ENCODE measurements around the gene LILRB1.
"Not testable (repeated sequence)": the region's sequence is repeated elsewhere in the genome, so short reads cannot be mapped to it uniquely, and the experiment has no call there.

Gene LILRB1

DNA sequence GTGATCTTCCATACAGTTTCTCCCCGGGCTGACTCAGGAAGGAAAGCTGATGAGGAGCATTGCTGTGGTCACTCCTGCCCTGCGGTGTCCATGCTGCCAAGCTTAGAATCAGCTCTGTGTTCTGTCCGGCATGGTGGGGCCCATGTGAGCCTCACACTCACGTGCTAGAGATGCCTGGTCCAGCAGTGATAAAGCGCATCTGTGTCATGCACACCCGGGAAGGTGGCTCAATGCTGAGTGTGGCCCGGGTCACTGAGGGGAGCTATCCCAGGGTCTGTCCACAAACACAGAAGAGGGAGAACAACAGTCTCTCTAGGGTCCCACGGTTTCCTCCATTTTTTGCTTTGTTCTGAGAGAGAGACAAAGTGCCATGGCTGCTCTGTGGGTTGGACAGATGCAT lies 3.5 kb upstream of the LILRB1 start:
- no peak for DNase-seq

- DNase-seq: not testable (repeated sequence)
These were observed 2.4 kb upstream of the LILRB1 start for GRCh38 chr19:54627912-54628311.

DNA sequence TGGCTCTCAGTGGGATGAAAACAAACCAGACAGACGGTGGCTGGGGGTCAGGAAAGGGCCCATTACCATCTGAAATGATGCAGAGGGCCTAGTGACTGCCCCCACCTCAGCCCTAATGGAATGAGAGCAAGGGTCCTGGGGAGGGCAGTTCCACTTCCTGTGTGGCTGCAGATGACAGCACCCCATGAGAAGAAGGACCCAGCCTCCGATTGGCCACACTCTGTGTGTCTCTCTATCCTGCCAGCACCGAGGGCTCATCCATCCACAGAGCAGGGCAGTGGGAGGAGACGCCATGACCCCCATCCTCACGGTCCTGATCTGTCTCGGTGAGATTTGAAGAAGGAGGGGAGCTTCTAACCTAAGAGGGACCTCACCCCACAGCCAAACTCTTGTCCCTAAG lies 498 bp downstream of the LILRB1 start:
- DNase-seq: no peak

DNA sequence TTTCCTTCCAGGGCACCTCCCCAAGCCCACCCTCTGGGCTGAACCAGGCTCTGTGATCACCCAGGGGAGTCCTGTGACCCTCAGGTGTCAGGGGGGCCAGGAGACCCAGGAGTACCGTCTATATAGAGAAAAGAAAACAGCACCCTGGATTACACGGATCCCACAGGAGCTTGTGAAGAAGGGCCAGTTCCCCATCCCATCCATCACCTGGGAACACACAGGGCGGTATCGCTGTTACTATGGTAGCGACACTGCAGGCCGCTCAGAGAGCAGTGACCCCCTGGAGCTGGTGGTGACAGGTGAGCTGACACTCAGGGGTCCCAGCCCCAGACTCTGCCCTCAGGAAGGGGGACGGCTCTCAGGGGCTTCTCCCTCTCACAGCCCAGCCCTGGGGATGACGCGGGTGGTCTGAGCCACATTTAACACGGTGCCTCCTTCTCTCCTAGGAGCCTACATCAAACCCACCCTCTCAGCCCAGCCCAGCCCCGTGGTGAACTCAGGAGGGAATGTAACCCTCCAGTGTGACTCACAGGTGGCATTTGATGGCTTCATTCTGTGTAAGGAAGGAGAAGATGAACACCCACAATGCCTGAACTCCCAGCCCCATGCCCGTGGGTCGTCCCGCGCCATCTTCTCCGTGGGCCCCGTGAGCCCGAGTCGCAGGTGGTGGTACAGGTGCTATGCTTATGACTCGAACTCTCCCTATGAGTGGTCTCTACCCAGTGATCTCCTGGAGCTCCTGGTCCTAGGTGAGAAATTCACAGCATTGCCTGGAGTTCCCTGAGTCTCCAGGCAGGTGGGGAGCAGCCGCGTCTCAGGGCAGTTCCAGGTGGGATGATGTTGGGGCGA lies 1.4 kb downstream of the LILRB1 start:
- not testable (repeated sequence) for DNase-seq

DNA sequence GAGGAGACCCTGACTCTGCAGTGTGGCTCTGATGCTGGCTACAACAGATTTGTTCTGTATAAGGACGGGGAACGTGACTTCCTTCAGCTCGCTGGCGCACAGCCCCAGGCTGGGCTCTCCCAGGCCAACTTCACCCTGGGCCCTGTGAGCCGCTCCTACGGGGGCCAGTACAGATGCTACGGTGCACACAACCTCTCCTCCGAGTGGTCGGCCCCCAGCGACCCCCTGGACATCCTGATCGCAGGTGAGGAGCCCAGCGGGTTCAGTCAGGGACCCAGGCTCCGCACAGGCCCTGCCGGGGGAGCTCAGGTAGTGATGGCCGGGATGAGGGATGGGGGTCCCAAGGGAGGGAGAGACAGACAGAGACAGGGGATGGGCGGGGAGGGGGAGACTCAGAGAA lies 2.2 kb downstream of the LILRB1 start:
- DNase-seq: not testable (repeated sequence)

- DNase-seq: no peak
These were observed 3.1 kb downstream of the LILRB1 start for GRCh38 chr19:54633401-54633800.

DNA sequence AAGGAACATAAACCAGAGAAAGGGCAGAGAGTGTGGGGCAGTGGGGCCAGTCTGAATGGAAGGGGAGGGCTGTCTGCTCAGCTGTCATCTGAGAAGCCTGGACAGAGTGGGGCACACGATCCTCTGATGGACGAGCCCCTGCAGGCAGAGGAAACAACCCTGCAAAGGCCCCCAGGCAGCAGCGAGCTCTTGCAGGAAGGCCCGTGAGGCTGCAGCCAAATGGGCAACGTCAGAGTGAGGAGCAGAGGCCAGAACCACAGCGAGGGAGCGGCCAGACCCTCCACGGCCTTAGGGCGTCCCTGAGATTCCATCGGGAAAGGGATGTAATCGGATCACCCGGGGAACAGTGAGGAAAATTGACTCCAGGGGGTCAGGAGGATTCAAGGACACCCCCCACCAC lies 5.8 kb downstream of the LILRB1 start:
- DNase-seq: not testable (repeated sequence)

GRCh38 chr19:54638683-54639082 lies 8.4 kb downstream of the LILRB1 start:
- DNase-seq: no peak

DNA sequence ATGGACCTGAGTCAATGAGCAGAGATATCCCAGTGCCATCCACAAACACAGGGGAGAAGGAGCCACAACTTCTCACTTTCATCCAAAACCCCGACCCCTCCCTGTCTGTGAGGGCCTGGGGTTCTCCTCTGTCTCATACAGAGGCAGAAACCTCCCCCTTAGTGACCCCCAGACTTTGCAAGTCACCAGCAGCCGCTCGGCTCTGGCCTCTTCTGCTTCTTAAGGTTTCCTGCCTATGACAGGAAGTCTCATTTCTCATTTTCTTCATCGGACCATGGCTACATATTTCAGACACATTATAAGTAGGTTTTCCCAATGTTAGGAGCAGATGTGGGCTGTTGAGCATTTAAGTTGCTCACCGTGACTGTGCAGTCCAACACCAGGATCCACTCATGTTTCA lies 12.7 kb downstream of the LILRB1 start:
- DNase-seq: not testable (repeated sequence)

GRCh38 chr19:54643583-54643982 lies 13.3 kb downstream of the LILRB1 start:
- DNase-seq: not testable (repeated sequence)

GRCh38 chr19:54644056-54644455 lies 13.8 kb downstream of the LILRB1 start:
- no peak for DNase-seq

- DNase-seq: no peak
These were observed 16.1 kb downstream of the LILRB1 start for GRCh38 chr19:54646331-54646841.

DNA sequence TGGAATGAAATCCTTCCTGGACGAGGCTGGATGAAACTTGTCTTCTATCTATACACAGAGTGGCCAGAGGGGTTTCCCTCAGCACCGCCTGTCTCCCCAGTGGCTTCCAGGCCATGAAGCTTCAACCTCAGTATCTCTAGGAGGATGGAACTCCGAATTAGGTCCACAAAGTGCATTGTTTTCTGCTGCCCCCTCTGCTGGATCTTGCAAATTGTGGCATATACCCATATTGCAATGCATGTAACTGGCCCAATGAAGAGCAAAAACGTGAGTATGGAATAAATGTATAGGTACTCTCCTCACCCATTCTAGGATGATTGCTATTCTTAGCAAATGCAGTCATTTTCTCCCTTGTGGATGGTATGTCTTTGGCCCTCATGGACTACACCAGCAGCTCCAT lies 17.8 kb downstream of the LILRB1 start:
- no peak for DNase-seq

- DNase-seq: no peak
These were observed 19.9 kb downstream of the LILRB1 start for GRCh38 chr19:54650108-54650655.

GRCh38 chr19:54653181-54653809 lies 23.0 kb downstream of the LILRB1 start:
- DNase-seq: no peak

- DNase-seq: no peak
These were observed 24.4 kb downstream of the LILRB1 start for GRCh38 chr19:54654447-54655321.

DNA sequence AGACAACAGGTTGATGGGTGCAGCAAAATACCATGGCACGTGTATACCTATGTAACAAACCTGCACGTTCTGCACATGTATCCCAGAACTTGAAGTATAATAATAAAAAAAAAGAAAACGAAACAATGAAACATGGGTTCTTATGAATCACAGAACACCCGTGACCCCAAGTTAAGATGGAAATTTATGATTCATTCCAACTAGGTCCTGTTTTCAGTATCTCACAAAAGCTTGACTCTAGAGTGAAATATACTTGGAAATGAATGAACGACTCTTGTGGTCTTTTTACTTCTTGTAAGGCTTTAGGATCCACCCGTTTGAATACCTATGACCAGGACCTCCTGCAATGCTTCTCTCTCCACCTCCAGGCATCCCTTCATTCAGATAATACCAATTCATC lies 29.0 kb downstream of the LILRB1 start:
- DNase-seq: no peak

DNA sequence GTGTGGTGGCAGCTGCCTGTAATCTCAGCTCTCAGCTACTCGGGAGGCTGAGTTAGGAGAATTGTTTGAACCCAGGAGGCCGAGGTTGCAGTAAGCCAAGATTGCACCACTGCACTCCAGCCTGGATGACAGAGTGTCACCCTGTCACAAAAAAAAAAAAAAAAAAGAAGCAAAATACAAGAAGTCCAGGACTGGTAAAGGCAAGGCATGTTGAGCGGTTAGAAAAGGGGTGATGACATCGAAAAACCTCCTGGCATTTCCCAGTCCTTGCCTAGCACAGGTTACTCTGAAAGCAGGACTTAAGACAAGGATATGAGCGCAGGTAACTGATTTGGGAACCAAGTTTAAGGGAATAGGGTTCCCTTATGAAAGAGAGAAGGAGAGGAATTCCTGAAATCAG lies 30.0 kb downstream of the LILRB1 start:
- DNase-seq: no peak

DNA sequence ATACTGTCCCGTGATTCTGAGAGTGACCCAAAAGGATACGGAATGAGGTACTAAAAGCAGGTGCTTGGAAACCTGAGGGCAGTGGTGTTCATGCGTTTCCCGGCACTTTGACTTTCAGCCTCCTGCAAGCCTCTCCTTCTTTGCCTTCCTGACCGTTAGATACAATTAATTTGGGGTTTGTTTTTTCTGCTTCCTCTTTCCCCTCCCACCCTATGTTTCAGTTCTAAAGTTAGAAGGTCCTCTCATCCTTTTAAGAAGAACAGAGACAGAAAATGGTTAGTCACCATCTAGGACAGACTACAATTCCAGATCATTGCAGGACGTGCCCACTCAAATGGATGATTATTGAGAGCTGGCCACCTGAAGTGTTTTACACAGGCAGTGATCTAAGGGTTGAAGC lies 30.7 kb downstream of the LILRB1 start:
- no peak for DNase-seq

- DNase-seq: no peak
These were observed 31.7 kb downstream of the LILRB1 start for GRCh38 chr19:54661846-54662481.

- DNase-seq: no peak
These were observed 32.4 kb downstream of the LILRB1 start, which contains the start of gene LILRB4 for GRCh38 chr19:54662730-54663129. TSS of gene LILRB4 (plus strand) at chr19:54662985. CDS start at chr19:54663034, 49 bp downstream.

GRCh38 chr19:54665530-54665929 lies 35.2 kb downstream of the LILRB1 start:
- no peak for DNase-seq
